GM21526 (cell line): Measurements from ENCODE around the gene TTC7B.

ENCODE experiments used
- ATAC-seq: cut with Tn5 transposase; IDR thresholded peaks from one replicate; pipeline ENCODE4 v1.9.1; 2021; ENCODE audit warnings: moderate library complexity; ENCODE audit not compliant: unreplicated experiment, low FRiP score

Gene TTC7B

DNA sequence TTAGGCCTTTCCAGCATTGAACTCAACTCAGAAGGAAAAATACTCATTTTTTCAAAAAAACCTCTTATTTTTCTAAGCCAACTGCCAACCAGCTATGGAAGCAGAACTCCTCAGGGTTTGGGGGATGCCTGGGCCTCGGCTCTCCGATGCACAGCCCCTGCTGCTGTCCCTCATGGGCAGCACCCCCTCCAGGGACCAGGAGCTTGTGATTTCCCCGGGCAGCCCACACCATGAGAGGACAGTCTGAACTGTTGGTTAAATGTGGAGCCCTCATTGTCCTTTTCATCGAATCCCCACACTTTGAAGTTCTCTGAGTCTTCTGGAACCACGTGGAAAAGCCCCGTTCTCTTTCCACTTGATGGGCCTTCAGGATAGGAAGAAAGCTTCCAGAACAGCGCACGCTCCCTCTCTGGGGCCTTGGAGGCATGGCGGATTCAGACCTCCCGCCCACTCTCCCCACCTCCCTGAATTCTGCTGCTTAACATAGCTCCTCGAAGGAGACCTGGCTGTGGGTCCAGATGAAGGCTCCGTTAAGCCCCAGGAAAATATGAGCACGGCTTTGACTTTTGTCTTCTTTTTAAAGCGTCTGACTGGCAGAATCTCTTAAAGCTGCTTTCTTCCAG, 262.8 kb downstream of the TTC7B start:
- no peak for ATAC-seq

DNA sequence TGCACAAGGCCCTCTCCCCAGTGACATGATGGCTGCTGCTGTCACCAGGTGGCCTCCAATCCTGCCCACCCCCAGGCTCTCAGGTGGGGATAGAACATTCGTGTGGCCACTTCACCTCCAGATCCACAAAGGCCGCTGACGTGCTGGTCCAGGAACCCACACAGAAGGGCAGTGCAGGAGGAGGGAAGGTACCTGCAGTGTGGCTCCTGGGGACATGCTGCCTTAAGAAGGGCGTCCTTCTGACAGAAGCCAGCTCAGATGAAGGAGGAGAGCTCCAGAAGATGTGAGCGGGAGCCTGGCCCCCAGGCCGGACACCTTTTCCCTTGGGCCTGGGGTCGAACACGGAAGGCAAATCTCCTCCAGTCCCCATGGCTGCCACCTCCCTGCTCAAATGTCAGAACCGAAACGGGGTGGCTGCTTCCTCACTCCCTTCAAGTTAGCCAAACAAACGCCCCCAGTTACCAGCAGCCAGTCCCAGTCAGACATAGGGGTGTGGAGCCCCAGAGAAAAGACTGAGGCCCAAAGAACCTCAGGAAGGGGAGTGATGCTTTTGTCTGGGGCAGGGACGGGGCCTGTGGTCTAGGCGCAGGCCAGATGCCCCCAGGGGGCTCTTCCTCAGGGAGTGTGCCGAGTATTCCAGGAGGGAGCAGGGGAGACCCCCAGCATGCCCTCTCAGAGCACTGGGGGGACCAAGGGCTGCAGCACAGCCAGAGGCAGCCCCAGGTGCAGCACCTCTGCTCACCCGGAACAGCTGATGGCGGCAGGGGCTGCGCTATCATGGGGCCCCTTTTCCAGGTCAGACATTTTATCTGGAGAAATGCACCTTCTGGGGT, 263.5 kb downstream of the TTC7B start:
- ATAC-seq: no peak

DNA sequence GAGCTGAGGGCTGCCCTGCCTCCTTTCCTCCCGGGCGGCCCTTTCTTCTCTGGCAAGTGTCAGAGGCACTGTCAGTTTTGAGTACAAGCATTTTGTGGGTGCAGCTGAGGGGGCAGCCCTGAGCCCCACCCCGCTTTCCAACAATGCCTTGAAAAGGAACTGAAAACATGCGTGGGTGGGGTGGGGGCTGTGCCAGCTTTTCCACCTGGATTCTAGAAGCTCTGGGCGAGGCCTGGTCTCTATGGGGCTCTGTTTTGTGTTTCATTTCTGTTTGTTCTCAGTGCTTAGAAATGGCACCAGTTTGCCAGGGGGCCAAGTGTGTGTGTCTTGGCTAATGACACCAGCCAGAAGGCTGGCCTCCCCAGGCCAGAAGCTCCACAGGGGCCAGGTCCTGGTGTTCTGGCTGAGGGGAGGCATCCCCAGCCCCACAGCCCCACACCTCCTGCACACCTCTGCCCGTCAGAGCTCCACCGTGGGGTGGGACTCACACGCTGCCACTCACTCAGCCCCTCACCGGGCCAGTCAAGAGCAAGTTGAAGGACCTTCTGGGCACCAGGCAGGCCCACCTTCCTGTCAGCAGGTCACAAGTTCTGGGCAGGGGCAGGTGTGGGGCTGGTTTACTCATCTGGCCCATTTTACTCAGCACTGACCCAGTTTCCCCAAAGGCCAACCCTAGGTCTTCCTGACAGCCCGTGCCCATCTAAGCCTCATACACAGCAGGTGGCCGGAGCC, 264.3 kb downstream of the TTC7B start:
- no peak for ATAC-seq

DNA sequence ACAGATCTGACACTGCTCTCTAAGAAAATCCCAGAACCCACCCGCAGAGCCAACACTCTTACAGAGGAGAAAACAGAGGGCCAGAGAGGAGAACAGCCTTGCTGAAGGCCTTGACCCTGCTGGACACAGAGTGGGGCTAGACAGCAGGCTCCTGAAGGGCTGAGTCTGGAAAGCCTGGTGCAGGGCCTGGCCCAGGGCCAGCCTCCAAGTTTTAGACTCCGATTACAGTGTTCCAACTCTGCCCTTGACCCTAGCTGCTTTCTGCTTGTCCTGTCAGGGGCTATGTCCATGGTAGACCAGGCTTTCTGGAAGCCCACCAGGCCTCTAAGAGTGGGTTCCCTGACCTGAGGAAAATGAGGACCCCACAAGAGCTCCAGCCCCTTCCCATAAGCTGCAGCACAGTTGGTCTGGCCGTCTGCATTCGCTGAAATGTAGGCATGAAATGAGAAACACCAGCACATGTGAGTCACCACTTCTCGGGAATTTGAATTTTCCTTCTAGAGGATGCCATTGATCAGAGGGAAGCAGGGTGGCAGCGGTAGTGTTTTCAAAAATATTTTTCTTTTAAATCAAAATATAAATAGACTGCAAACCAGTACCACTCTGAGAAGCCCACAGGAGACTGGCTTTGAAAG, 265.0 kb downstream of the TTC7B start:
- no peak for ATAC-seq

DNA sequence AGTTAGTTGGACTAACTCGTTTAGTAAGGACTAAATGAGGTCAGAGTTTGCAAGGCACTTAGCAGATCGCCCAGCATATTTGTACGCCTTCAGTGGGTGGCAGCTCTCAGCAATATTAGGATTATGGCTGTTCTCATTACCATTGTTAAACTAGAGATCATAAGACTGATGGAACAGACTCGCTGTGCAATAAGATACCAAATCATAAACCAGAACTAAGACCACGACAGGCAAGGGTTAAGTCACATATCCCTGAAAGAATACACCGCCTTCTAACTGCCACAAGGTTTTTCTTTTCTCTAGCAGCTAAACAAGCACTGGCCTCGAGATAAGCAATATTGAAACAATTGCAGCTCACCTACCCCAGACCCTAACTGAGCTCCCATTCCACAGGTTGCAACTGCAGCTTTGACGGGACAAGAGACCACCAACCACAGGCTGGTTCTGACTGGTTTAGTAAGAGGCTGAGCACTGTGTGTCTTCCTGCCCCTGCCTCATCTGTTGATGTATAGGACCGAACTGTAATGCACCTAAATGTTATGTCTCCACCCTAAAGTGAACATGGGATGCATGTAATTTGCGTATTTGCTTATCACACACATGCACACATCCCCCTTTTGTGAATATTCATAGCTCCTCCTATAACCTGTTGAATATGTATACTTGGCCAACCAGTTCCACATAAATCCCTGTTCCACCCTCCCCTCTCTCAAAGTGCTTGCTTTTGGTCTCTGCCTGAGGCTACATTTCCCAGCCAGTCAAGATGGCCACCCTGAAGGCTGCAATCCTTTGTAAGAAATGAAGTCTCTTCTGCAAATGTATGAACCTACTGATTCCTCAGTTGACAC, 266.2 kb downstream of the TTC7B start:
- no peak for ATAC-seq

DNA sequence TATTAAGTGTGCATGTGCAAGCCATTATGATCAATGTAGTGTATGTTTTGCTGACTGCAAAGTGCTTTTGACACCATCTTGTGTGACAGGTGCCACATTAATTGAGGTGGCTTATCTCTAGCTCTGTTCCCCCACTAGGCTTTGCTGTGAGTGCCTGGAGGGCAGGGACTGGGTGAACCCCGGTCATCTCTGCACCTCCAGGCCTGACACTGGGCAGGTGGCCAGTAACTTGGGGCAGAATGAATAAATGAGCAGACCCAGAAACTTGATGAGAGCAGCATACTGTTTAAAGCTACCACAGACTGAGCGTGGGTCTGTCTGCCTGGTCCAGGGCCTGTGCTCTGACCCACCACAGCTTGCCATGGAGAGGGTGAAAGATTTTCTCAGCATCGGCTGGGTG, 267.8 kb downstream of the TTC7B start:
- ATAC-seq: no peak

DNA sequence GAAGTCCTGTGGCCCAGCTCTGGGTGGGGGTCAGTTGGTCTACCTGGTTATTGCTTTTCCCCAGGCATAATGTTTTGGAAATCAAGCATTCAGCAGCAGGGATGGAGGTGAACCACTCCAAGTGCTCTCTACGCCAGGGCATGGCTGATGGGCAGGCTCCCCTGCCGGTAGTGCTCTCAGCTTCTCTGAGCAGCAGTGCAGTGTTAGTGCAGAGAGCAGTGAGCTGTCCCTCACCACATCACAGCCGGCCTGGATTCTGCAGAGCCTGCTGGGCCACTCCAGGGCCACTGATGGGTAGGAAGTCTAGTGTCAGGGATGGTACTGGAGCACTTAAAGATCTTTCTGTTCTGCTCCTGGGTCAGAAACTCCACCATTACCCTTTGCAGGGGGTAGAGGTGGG, 268.3 kb downstream of the TTC7B start:
- no peak for ATAC-seq

DNA sequence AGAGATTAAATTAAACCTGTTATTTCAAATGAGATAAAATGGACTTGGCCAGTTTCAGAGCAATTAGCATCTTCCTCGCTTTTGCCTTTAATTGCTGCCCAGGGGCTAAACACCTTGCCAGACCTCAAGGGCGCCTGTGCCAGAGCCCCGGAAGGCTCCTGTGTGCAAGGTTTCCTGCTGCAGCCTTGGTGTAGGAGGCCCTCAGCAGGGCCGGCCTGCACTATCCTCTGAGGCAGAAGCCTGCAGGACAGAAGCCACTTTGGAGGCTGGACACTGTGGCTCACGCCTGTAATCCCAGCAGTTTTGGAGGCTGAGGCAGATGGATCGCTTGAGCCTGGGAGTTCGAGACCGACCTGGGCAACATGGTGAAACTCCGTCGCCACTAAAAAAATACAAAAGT, 269.0 kb downstream of the TTC7B start:
- no peak for ATAC-seq

DNA sequence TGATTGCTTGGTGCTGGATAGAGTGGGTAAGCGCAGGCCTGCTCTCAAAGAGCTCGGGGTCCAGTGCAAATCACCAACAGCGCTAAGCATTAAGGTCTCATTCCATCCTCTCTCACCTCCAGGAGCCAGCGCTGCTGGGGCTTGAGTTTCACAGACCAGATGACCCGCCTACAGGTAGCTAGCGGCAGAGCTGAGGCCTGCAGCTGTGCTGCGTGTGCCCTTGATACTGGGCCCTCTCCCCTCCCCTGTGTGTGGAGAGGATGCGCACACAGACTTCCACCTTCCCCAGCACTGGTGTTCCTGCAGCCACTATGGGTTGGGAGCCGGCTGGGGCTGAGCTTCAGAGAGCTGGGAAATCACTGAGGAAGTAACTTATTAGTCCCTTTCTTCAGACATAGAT, 269.5 kb downstream of the TTC7B start:
- no peak for ATAC-seq

DNA sequence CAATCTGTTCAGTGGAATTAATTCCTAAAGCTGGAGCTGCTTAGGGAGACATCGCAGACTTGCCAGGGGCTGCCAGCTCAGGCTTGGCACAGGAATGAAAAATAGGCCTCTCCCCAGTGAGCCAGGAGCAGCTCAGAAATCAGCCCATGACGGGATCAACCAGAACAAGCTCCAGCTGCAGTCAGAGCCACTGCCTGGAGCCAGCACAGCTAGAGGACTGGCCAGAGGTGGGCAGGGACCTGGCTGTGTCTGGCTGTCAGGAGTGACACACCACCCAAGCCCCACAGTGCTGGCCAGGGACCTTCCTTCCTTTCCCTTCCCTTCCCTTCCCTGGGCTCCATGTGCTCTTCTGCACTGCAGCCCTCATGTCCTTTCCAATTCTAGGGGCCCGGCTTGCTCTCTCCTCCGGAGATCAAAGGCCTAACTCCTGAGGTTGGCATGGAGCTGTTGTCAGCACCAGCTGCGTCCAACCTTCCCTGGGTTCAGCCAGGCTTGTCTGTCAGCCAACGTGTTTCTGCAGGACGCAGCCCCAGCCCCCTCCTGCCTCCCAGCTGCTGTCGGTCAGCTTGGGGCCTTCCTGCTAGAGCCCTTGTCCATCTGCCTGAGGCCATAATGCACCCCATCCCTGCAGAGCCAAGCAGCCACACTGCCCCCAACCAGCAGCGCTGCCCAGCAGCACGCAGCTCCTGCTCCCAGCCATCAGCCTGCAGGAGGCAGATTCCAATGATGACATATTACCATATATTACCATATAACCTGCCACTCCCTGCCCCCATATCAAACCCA, 270.1 kb downstream of the TTC7B start:
- ATAC-seq: no peak

DNA sequence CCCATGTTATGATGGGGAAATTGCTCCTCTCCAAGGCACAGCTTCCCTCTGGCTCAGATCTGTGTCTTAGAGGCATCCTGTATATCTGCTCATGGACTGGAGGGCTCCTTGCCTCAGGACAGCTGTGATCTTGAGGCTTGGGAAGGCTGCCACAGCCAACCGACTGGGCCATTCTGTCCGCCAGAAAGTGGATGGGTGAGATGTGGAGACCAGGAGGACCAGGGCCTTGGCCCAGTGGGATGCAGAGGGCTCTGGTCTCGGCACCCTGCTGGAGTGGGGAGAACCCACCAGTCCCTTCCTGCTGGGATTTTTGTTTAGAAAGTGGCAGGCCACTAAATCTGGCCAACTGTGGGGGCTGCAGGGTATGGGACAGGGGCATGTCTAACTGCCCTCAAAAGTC, 270.8 kb downstream of the TTC7B start:
- ATAC-seq: no peak

DNA sequence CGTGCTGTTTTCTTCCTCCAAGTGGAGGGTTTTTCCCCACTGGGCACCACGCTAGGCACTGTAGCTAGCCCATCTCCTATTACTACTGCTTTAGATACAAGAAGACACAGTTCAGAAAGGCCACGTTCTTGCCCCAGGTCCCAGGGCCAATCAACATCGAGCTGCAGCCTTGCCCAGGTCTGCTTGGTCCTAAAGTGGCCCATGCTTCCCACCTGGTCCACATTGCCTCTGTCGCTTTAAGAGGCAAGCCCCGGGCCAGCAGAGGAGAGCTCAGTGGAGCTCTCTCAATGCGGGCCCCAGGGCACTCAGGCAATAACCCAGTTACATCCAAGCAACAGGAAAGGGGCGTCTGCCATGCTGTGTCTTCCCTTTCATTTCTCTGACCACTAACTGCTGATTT, 271.3 kb downstream of the TTC7B start:
- ATAC-seq: no peak

DNA sequence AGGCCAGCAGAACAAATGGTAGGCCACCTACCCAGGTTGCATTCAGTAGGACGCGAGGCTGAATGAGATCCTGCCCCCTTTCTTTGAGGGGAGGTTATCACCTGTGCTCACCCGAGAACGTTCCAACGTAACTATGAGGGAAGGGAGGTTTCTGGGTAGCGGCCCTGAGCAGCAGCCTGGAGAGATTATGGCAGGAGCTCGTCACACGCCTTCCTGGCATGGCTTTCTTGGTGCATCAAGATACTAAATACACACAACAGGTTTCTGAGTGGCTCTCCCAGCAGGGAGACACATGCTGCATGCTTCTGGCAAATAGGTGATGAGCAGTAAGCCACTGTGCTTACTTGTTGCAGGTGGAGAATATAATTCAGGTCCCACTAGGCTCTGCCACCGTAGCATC, 271.7 kb downstream of the TTC7B start:
- no peak for ATAC-seq

DNA sequence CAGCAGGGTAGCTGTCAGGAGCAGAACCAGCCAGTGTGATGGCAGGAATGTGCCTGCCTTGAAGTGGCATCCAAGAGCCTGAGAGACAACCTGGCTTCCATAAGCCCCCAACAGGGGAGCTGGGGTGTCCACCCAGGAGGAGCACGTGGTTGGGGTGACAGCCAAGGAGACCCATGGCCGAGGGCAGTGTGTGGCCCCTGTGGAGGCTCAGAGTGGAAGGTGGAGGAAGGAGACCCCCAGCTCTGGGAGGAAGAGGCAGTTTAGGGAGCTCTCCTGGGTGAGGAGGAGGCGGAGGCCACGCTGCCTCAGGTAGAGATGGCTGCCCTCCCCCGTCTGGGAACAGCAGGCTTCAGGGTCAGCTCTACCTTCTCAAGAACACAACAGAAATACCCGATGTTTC, 272.4 kb downstream of the TTC7B start:
- no peak for ATAC-seq

DNA sequence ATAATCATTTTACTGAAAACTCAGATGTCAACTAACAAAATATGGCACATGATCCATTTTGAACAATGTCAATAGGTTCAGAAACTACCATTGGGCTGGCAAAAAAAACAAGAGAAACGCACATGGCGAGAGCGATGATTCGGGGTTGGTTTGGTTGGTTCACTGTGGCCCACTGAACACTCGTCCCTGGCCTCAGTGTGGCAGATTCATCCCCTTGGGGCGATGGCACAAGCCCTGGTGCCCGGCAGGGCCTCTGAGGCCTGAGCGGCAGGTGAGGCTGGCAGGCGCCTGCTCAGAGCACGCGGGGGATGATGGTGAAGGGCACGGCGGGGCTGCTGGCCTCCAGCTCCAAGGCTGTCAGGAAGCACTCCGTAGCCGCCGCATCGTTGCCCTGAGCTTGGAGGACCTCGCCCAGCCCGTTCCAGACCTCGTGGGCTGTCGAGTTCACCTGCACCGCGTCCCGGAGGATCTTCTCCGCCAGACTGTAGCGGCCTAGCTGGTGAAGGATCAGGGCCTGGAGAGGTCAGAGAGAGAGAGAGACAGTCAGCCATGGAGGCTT, 275.1 kb downstream of the TTC7B start:
- no peak for ATAC-seq

DNA sequence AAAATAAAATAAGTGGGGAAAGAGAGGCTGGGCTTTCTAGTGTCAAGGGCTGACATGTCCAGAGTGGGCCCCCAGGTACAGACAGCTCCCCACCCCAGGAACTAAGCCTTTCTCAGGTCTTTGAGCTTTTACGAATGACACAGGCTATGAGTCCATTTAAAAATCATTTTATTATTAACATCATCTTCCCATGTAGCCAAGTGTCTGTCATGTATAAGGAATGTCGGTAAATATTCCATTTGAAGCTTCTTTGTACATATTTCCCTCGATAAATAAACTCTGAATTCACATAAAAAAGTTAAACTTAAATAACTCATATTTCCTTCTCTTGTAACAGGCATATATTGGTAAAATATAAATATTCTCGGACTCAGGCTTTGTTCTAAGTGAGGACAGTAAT, 275.8 kb downstream of the TTC7B start:
- no peak for ATAC-seq

DNA sequence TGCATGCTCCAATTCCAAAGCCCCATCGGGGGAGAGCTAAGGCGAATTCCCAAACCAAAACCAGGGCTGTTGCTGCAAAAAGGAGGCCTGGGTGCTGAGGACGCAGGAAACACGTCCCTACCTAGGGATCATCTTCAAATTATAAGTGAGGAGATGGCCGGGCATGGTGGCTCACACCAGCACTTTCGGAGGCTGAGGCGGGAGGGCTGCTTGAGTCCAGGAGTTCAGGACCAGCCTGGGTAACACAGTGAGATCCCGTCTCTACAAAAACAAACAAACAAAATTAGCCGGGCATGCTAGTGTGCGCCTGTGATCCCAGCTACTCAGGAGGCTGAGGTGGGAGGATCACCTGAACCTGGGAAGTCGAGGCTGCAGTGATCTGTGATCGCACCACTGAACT, 276.2 kb downstream of the TTC7B start:
- no peak for ATAC-seq

DNA sequence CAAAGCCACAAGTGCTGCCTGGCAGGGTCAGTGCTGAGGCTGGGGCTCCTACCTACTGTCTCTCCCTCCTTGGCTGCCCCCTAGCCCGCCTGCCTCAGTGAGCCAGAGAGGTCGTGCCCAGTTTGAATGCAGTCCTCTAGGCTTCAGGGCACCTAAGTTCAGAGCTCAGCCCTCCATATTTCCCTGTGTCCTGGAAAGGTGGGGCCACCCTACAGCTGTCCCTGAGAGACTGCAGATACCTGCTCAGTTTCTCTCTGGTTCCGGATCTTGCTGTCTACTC, 276.8 kb downstream of the TTC7B start:
- no peak for ATAC-seq

DNA sequence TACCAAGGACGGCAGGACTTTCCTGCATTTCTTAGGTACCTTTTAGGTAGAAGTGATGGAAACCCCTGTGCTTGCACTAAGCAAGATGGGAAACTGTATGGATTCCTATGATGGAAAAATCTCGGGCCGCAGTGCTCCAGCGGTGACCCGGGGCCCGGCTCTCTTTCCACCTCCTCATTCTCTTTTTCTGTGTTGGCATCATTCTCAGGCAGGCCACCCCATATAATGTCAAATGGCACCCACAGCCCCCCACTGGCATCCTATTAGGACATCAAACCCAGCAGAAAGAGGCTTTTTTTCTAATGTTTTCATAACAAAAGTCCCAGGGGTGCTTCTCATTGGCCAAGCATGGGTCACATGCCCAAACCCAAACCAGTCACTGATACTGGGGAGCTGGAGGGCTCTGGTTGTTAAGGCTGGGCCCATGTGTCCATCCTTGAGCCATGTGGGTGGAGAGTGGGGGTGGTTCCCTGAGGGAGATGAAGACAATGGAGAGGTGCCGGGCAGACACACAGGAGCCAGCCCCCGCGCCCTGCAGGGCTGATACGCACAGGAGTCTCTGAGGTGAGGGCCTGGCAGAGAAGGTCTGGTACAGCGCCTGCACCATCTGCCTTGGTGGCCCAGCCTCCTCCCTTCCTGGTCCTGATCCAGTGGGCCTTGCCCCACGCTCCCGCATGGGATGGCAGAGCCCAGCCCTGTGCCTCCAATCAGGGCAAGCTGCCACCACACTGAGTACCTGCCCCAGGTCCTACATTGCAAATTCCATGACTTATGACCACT, 277.3 kb downstream of the TTC7B start:
- no peak for ATAC-seq
